Psoas muscle (tissue), 8 donors: ENCODE data around the gene TRPM2. TPM values are rescaled to one million over a fixed set of nuclear protein-coding genes. Genes with fewer than 3 reads are reported as not detected.
"Not testable (repeated sequence)": the region's sequence is repeated elsewhere in the genome, so short reads cannot be mapped to it uniquely, and the experiment has no call there.

Experiments used
- ATAC-seq, 4 donors: fragments of 200-7000 bp; cut with Tn5 transposase; one replicate each; pipeline ENCODE4 v1.9.1; 2020; ENCODE audit warnings: moderate library complexity in 3 of 4, mild to moderate bottlenecking in 2 of 4
- DNase-seq, 2 donors: peaks; one replicate each; pipeline ENCODE4 v3.0.0-alpha.2; 2020
- H3K27ac ChIP-seq: fragments of 200-600 bp; one replicate; pipeline ENCODE4 v1.8.0; 2022
- H3K27me3 ChIP-seq, 3 donors: fragments of 200-600 bp in 1 of 3; one replicate each; pipeline versions ENCODE4 v1.6.1 to v1.8.0; 2013 to 2022; ENCODE audit warnings: low read length in 2 of 3, mild to moderate bottlenecking in 2 of 3, moderate library complexity in 1 of 3; ENCODE audit not compliant: insufficient read depth in 3 of 3
- H3K36me3 ChIP-seq, 2 donors: fragments of 200-600 bp in 1 of 2; one replicate each; pipeline versions ENCODE4 v1.6.1 to v1.8.0; 2013 to 2022; ENCODE audit warnings: low read depth in 1 of 2, mild to moderate bottlenecking in 1 of 2, moderate library complexity in 1 of 2; ENCODE audit not compliant: insufficient read depth in 1 of 2
- H3K4me1 ChIP-seq: fragments of 200-600 bp; one replicate; pipeline ENCODE4 v1.8.0; 2022
- H3K4me3 ChIP-seq: fragments of 200-600 bp; one replicate; pipeline ENCODE4 v1.8.0; 2022; ENCODE audit warnings: mild to moderate bottlenecking
- H3K9me3 ChIP-seq: fragments of 200-600 bp; one replicate; pipeline ENCODE4 v1.8.0; 2022
- WGBS, 3 donors: extraction: QIAGEN DNeasy Blood & Tissue Kit; methylation state at CpG; one replicate each; pipeline versions ENCODE4 v1.1.6 to v1.1.7; 2013; 5-methylcytosine and 5-hydroxymethylcytosine counted together
- intact Hi-C, 2 donors: fragments of 100-400 bp; cut with DNase I; formaldehyde crosslinking; loops; one replicate each; pipeline versions ENCODE4 v1.11.0 to v1.14.2; 2022
- polyA plus RNA-seq, 3 donors: library from polyadenylated mRNA; stranded (reverse); fragments of 200-250 nt; gene quantifications; one replicate each; pipeline ENCODE4 v1.2.3, GENCODE V29; 2013
- total RNA-seq, 4 donors: library from RNA; stranded (reverse); fragmentation: NEBNext Ultra II Directional in 2 of 4; extraction: Animal tissue kit (Norgen Biotek cat#: 25700) in 2 of 4; gene quantifications; one replicate each; pipeline versions ENCODE4 v1.2.1 to v1.2.4, GENCODE V29; 2021 to 2023
- TF ChIP-seq, protein P1 (sequence below): fragments of 200-600 bp; IDR thresholded peaks from one replicate; pipeline ENCODE4 v1.8.0; 2022; ENCODE audit warnings: antibody characterized with exemption
- donor health status: healthy with polysubstance abuse.
- donor health status: DM: no; HTN: no; CAD: no; lungs with moderate emphysema.
- donor health status: Bipolar disorder and iron deficiency.
- donor health status: healthy.
- donor health status: DM: yes; HTN: yes; CAD: no.
- donor health status: DM: no; HTN: no; CAD: no.
- donor health status: DM: no; HTN: no; CAD: no.
- donor health status: DM: yes; HTN: yes; CAD: no.

TRPM2 gene
- total and polyA plus RNA-seq, 7 donors, result 0.08 to 1.7 (median 0.76) TPM

DNA sequence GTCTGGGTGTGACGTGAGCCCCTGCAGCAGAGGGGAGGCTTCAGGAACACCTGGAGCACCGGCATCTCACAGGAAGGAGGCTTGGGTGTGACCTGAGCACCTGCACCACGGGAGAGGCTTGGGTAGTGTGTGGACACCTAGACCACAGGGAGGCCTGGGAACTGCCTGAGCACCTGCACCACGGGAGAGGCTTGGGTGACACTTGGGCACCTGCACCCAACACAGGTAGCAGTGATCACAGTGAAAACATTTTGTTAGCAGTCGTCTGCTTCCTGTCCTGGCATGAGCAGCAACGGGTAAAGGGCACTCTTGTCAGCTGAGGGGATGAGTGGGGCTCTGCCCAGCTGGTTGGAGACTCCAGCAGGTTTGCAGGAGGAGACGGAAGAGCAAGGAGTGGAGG lies 124.3 kb downstream of the TRPM2 start:
- Histone ChIP-seq H3K9me3 (no peaks in the 10 kb centered on the region), H3K4me1 (no peaks in the 10 kb centered on the region), H3K27me3 (peaks cover 0 to 17% (median 2%) of the 10 kb centered on the region in 3 donors), H3K27ac (no peak overlapping the region), H3K4me3 (no peak overlapping the region), H3K36me3 (no peaks in the 10 kb centered on the region)
- intact Hi-C loops, result no loop called here
- DNase-seq (no peak), ATAC-seq (no peak)
- TF ChIP-seq, protein P1, sequence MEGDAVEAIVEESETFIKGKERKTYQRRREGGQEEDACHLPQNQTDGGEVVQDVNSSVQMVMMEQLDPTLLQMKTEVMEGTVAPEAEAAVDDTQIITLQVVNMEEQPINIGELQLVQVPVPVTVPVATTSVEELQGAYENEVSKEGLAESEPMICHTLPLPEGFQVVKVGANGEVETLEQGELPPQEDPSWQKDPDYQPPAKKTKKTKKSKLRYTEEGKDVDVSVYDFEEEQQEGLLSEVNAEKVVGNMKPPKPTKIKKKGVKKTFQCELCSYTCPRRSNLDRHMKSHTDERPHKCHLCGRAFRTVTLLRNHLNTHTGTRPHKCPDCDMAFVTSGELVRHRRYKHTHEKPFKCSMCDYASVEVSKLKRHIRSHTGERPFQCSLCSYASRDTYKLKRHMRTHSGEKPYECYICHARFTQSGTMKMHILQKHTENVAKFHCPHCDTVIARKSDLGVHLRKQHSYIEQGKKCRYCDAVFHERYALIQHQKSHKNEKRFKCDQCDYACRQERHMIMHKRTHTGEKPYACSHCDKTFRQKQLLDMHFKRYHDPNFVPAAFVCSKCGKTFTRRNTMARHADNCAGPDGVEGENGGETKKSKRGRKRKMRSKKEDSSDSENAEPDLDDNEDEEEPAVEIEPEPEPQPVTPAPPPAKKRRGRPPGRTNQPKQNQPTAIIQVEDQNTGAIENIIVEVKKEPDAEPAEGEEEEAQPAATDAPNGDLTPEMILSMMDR, result no peak
- 62 to 72% (median 71%) methylated on average over 7 of the region's 7 CpGs for WGBS, 3 donors

DNA sequence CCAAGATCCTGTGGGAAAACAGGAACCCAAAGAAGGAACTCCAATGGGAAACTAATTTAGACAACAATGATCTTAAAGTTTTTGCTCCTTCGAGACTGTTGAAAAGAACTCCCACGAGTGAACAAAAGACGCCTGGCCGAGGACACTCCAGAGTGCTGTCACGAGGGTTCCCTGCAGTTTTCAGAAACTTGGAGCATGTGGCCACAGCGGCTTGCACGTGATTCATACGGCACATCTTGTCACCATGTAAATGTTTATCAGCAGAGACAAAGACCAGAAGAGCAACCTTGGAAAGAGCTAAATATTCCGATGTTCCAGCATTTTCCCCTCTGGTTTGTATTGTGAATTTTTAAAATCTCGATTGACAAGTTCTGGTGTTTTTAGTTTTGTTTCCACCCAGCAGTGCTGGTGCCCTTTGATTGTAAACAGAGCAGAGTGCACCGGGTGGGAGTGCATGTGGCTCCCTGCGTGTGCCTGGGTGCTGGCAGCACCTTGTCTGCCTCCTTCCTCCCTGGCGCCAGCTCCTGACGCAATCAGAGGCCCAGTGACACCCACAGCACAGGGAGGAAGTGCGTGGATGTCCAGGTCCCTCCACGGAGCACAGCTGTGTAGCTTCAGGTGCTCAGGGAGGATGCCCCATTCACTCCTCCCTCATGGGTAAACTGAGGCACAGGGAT lies 124.8 kb downstream of the TRPM2 start:
- H3K36me3 ChIP-seq, result no peaks in the 10 kb centered on the region
- no peaks in the 10 kb centered on the region for H3K4me1 ChIP-seq
- no peak for DNase-seq
- H3K27ac ChIP-seq, result no peak overlapping the region
- no peak for ATAC-seq
- no peak overlapping the region for H3K4me3 ChIP-seq
- H3K27me3 ChIP-seq, result peaks cover 0 to 18% (median 2%) of the 10 kb centered on the region in 3 donors
- H3K9me3 ChIP-seq, result no peaks in the 10 kb centered on the region
- TF ChIP-seq, protein P1, result no peak
- intact Hi-C loops, result no loop called here
- 67 to 75% (median 72%) methylated on average over 16 of the region's 16 CpGs for WGBS, 3 donors

- TF ChIP-seq, protein P1, result no peak
- no peaks in the 10 kb centered on the region for H3K9me3 ChIP-seq
- DNase-seq, result no peak
- no peak overlapping the region for H3K4me3 ChIP-seq
- no peaks in the 10 kb centered on the region for H3K36me3 ChIP-seq
- H3K4me1 ChIP-seq, result no peaks in the 10 kb centered on the region
- H3K27me3 ChIP-seq, result peaks cover 0 to 18% (median 2%) of the 10 kb centered on the region in 3 donors
- ATAC-seq, result no peak
- intact Hi-C loops, result no loop called here
- 83 to 90% (median 84%) methylated on average over 5 of the region's 5 CpGs for WGBS, 3 donors
- no peak overlapping the region for H3K27ac ChIP-seq
Observed at GRCh38 chr21:44478801-44479167, 125.4 kb downstream of the TRPM2 start.

GRCh38 chr21:44479556-44480199 lies 126.3 kb downstream of the TRPM2 start:
- ATAC-seq, H3K9me3 ChIP-seq, H3K27ac ChIP-seq, H3K4me1 ChIP-seq, H3K4me3 ChIP-seq, DNase-seq, intact Hi-C loops, H3K36me3 ChIP-seq: not testable (repeated sequence)
- TF ChIP-seq, protein P1, result peak; percentile 50
- H3K27me3 ChIP-seq, result peaks cover 0 to 20% (median 2%) of the 10 kb centered on the region in 3 donors
- 31 to 42% (median 40%) methylated on average over 18 to 21 of the region's 21 CpGs for WGBS, 3 donors
